ENCODE data around the gene WDSUB1.

DNA sequence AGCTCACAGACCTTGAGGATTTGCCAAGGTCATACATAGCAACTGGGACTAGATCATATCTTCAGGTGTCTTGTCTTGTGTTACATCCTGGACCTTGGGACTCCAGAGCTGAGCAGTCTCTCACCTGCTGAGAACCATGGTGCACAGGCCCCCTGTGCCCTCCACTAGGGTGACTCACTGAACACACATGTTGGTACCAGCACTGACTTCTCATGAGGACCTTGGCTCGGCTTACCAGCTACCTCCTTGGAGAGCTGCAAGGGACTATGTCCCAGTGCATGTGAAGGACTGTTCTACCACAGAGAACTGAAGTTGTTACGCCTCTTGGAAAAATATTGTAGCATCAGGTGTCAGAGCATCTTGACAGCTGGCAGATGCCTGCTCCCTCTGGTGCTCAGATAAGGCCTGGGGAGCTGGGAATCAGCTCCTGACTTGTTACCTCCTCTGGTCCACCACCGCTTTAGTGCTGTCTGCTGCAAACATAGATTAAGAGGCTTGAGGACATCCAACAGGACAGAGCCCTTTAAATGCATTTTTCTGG is 72.1 kb downstream of the WDSUB1 start:
- TF ChIP-seq CTCF (IDR thresholded peaks at IDR 0.05) (no peak), POLR2A (IDR thresholded peaks at IDR 0.05) (no peak)
